ENCODE data around the gene MEX3A.

MEX3A gene, protein sequence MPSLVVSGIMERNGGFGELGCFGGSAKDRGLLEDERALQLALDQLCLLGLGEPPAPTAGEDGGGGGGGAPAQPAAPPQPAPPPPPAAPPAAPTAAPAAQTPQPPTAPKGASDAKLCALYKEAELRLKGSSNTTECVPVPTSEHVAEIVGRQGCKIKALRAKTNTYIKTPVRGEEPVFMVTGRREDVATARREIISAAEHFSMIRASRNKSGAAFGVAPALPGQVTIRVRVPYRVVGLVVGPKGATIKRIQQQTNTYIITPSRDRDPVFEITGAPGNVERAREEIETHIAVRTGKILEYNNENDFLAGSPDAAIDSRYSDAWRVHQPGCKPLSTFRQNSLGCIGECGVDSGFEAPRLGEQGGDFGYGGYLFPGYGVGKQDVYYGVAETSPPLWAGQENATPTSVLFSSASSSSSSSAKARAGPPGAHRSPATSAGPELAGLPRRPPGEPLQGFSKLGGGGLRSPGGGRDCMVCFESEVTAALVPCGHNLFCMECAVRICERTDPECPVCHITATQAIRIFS

DNA sequence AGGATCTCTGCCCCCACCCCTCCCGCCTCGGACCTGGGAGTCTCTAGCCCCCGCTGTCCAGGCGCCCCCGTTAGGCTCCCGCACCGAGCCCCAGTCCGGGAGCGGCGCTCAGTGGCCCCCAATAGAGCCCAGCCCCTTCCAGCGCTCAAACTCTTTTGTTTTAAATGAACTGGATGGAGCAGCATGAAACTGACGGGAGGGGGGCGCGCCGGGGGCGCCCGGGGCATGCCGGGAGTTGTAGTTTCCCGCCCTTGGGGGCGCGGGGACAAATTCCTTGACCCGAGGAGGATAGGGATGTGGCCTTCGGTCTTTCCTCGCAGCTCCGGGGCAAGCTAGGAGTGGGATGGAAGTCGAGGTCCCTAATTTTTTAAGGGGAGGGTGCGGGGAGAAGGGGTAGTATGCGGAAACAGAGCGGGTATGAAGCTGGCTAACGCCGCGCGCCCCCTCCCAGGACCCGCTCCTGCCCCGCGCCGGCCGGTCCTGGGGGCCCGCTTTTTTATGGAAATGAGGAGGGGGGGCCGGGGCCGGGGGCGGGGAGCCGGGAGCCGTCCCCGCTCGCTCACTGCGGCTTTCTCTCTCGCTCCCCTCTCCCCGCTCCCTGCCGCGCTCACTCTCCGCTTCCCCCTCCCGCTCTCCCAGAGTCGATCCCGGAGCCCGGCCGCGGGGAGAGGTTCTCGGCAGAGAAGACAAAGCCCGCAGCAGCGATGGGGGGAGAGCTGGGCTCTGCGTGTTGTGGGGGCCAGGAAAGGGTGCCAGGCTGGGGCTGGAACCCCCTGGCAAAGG is at the start of gene MEX3A:
Gene MEX3A, minus strand, starts transcription at position 157 of the 783 bp plus-strand sequence. CDS start 467 bp downstream, outside the sequence.
- peak within 1 kb of the TSS; percentile 86 for H3K4me3 ChIP-seq (ENCODE audit: low read depth, low read length)
- TF ChIP-seq, protein P1, sequence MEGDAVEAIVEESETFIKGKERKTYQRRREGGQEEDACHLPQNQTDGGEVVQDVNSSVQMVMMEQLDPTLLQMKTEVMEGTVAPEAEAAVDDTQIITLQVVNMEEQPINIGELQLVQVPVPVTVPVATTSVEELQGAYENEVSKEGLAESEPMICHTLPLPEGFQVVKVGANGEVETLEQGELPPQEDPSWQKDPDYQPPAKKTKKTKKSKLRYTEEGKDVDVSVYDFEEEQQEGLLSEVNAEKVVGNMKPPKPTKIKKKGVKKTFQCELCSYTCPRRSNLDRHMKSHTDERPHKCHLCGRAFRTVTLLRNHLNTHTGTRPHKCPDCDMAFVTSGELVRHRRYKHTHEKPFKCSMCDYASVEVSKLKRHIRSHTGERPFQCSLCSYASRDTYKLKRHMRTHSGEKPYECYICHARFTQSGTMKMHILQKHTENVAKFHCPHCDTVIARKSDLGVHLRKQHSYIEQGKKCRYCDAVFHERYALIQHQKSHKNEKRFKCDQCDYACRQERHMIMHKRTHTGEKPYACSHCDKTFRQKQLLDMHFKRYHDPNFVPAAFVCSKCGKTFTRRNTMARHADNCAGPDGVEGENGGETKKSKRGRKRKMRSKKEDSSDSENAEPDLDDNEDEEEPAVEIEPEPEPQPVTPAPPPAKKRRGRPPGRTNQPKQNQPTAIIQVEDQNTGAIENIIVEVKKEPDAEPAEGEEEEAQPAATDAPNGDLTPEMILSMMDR (IDR thresholded peaks at IDR 0.05; ENCODE audit: low read depth, low read length), result no peak
- peak; percentile 82 for DNase-seq (ENCODE audit: low read depth, low spot score)
- in situ Hi-C loops (cut with HindIII; ENCODE audit: low sequenced_read_pairs), result no loop called here

DNA sequence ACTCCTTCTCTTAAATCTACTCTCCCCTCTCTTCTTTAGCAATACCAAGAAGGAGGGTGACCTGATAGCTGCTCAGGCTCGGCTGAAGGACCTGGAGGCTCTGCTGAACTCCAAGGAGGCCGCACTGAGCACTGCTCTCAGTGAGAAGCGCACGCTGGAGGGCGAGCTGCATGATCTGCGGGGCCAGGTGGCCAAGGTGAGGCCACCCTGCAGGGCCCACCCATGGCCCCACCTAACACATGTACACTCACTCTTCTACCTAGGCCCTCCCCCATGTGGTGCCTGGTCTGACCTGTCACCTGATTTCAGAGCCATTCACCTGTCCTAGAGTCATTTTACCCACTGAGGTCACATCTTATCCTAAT is 48.3 kb upstream of the MEX3A start:
- DNase-seq (ENCODE audit: low read depth, low spot score), result no peak

DNA sequence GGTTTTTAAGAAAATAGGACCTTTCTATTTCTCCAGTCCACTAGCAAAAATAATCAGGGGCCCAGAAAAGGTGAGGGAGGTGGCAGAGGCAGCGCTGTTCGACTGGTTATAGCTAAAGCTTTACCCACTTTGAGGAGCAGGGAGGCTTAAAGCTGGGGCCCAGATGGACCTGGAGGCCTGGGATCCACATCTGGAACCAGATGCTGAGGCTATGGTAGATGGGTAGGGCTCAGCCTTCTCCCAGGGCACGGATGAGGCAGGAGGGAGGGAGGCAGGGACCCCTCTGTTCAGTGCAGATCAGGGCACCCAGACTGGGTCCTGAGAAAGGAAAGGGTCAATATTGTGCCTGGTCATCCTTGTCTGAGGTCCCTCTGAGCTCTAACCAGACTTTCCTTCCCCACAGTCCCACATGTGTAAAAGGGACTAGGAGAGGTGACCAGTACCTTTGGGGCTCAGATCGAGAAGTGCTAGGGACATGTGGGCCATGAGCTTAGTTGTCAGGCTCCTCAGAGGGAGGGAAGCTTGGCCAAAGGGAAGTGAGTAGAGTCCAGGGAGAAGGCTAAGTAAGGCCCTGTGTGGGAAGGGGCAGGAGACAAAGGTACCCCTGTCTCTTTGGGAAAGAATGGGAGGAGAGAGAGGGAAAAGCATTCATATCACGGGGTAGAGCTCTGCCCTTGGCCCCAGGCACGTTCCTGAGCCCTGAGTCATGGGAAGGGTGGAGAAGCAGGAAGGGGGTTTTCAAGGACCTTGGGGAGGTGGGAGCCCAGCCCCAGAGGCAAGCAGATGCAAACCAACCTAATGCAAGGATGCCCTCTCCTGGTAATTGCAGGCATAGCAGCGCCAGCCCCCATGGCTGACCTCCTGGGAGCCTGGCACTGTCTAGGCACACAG is 47.7 kb upstream of the MEX3A start:
- DNase-seq (ENCODE audit: low read depth, low spot score), result peak; percentile 95
- no peak overlapping the region for H3K4me3 ChIP-seq (ENCODE audit: low read depth, low read length)
- in situ Hi-C loops (cut with HindIII; ENCODE audit: low sequenced_read_pairs), result no loop called here

More for the DNA sequence above, 48.3 kb upstream of the MEX3A start:
- TF ChIP-seq, protein P1 (IDR thresholded peaks at IDR 0.05; ENCODE audit: low read depth, low read length), result no peak
- in situ Hi-C loops (cut with HindIII; ENCODE audit: low sequenced_read_pairs), result no loop called here
- H3K4me3 ChIP-seq (ENCODE audit: low read depth, low read length), result no peak overlapping the region

DNA sequence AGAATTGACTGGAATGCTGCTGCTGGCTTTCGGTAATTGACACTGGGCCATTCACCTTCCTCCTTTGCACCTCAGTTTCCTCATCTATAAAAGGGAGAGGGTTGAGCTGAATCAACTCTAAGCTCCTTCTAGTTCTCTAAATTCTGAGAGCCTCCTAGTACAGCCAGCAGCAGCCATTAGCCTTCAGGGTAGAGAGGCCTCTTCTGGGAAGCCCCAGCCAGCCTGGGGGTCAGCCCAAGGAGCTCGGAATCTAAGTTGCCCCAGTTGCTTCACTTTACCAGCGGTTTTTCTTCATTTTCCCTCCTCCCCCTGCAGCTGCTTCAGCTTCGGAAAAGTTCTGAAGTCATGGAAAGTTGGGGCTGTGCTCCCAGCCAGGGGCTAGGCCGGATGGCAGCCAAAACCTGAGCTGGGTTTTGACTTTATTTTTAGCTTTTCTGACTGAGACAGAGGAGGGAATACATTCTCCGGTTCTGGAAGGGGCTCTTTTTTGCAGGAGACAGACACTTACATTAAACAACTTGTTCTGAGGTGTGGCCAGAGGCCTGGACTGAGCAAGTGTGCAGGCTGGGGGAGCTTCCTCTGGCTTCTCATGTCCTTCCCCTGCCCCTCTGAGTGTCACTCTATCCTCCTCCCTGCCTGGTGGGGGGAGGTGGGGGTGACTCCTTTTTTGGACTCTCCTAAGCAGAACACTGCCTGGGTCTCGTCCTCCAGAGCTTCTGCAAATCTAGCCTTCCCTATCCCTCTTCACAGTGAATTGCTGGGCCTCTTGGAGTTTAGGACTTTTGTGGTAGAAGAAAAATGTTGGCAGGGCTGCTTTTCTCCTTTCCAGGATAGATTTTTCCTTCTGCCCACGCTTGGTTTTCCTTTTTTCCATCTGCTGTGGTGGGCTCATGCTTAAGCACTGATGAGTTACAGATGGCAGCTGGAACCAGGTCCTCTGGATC is 46.7 kb upstream of the MEX3A start:
- peak; percentile 70 for DNase-seq (ENCODE audit: low read depth, low spot score)
- H3K4me3 ChIP-seq (ENCODE audit: low read depth, low read length), result no peak overlapping the region
- in situ Hi-C loops (cut with HindIII; ENCODE audit: low sequenced_read_pairs), result no loop called here
- TF ChIP-seq, protein P1 (IDR thresholded peaks at IDR 0.05; ENCODE audit: low read depth, low read length), result no peak

More for the DNA sequence above, 47.7 kb upstream of the MEX3A start:
- TF ChIP-seq, protein P1 (IDR thresholded peaks at IDR 0.05; ENCODE audit: low read depth, low read length), result peak; percentile 92

DNA sequence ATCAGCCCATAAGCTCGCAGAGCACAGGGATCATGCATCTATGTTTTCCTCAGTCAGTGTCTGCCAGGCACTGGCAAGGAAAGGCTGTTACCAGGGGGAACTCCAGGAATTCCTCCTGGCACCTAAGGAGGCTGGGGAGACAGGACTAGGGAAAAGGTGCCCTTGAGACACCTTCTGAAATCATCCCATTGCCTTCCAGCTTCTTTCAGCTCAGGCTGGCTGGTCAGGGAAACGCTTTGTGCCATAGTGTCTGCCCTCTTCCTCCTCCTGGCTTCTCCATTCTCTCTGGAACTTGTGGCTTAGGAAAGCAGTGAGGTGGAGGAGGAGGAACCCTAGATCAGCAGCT is 46.0 kb upstream of the MEX3A start:
- DNase-seq (ENCODE audit: low read depth, low spot score), result no peak
- in situ Hi-C loops (cut with HindIII; ENCODE audit: low sequenced_read_pairs), result no loop called here
- no peak overlapping the region for H3K4me3 ChIP-seq (ENCODE audit: low read depth, low read length)
- TF ChIP-seq, protein P1 (IDR thresholded peaks at IDR 0.05; ENCODE audit: low read depth, low read length), result no peak
